ENCODE results near the gene B4GALT5.

The B4GALT5 gene

DNA sequence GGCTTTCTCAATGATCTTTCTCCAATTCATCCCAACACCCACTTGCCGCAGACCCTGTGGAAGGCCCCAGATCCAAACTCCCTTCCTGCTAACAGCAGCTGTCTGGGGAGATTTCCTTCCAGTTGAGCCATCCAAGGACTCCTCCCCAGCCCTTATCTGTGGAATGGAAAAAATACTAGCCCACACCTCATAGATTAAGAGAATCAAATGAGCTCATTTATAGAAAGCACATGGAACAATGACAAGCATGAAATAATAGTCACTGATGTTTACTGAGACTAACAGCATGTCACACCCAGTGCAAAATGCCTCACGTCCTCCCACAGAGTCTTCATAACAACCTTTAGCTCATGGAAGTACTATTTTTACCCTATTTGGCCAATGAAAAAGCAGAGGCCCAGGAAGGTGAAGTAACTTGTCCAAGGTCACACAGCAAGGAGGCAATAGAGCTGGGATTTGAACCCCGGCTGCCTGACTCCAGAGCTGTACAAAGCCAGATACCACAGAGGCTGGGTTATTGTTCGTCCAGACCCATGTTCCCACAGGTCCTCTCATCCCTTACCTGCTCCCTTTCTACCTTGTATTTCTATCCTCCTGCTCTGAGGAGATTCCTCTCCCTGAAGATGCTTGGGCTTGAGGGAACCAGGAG, 122.3 kb downstream of the B4GALT5 start:
- ATAC-seq (replicated peaks; ENCODE audit: extremely low read depth, poor library complexity, severe bottlenecking) = no peak
- H3K4me3 Mint-ChIP-seq = no peak overlapping the region
- peaks cover 3% of the 10 kb centered on the region for H3K36me3 Mint-ChIP-seq (ENCODE audit: insufficient read depth)
- H3K27me3 Mint-ChIP-seq = no peaks in the 10 kb centered on the region
- DNase-seq (ENCODE audit: low spot score in 2 of 2) = no peak
- H3K27ac Mint-ChIP-seq (ENCODE audit: low read depth) = peak overlapping the region; percentile 75
- peaks cover 45% of the 10 kb centered on the region for H3K4me1 Mint-ChIP-seq
- H3K9me3 Mint-ChIP-seq = no peaks in the 10 kb centered on the region

DNA sequence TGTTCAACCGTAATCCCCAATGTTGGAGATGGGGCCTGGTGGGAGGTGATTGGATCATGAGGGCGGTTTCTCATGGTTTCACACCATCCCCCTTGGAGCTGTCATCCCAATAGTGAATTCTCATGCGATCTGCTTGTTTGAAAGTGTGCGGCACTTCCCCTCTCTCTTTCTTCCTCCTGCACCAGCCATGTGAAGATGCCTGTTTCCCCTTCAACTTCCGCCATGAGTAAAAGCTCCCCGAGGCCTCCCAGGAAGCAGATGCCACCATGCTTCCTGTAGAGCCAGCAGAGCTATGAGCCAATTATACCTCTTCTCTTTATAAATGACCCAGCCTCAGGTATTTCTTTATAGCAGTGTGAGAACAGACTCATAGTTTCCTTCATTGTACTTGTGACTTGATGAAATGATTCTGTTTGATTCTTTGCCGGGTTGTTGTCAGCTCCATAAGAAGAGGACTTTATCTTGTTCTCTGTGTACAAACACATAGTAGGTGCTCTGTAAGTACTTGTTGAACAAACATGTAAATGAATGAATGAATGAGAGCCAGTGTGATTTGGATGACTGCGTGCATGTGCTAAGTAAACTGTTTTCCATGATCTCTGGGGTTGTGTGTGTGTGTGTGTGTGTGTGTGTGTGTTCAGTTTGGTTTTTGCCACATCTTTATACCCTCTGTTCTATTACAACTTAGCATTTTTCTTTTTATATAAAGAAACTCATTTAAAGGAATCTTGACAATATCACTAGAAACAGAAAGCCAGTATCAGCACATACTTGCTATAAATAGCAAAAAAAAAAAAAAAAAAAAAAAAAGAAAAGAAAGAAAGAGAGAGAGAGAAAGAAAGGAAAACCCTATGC, 123.3 kb downstream of the B4GALT5 start:
- no peak for DNase-seq (ENCODE audit: low spot score in 2 of 2)
- peaks cover 3% of the 10 kb centered on the region for H3K36me3 Mint-ChIP-seq (ENCODE audit: insufficient read depth)
- peak overlapping the region; percentile 29 for H3K27ac Mint-ChIP-seq (ENCODE audit: low read depth)
- H3K4me1 Mint-ChIP-seq = peaks cover 37% of the 10 kb centered on the region
- no peaks in the 10 kb centered on the region for H3K9me3 Mint-ChIP-seq
- ATAC-seq (replicated peaks; ENCODE audit: extremely low read depth, poor library complexity, severe bottlenecking) = no peak
- peaks cover 6% of the 10 kb centered on the region for H3K27me3 Mint-ChIP-seq
- no peak overlapping the region for H3K4me3 Mint-ChIP-seq

DNA sequence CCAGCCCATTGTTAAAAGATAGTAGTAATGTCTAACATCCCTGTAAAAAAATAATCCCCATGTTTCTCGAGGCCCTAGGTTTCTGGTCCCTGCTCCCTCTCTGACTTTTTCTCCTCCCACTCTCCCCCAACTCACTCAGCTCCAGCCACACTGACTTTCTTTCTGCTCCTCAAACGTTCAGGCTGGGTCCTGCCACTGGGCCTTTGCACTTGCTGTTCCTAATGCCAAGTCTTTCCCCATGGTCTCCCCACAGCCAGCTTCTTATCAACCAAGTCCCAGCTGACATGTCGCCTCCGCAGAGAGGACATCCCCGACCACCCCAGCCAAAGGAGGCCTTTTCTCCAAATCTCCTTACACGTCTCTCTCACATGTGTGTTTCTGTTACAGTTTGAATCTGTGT, 123.9 kb downstream of the B4GALT5 start:
- peaks cover 12% of the 10 kb centered on the region for H3K27me3 Mint-ChIP-seq
- ATAC-seq (replicated peaks; ENCODE audit: extremely low read depth, poor library complexity, severe bottlenecking) (no peak), DNase-seq (ENCODE audit: low spot score in 2 of 2) (no peak)
- H3K4me1 Mint-ChIP-seq = peaks cover 34% of the 10 kb centered on the region
- H3K36me3 Mint-ChIP-seq (ENCODE audit: insufficient read depth) = peaks cover 3% of the 10 kb centered on the region
- H3K27ac Mint-ChIP-seq (ENCODE audit: low read depth) = peak overlapping the region; percentile 29
- no peaks in the 10 kb centered on the region for H3K9me3 Mint-ChIP-seq
- no peak overlapping the region for H3K4me3 Mint-ChIP-seq

GRCh38 chr20:49587111-49587570, 126.5 kb downstream of the B4GALT5 start:
- Mint-ChIP-seq H3K4me3 (no peak overlapping the region), H3K4me1 (peaks cover 15% of the 10 kb centered on the region)
- DNase-seq (ENCODE audit: low spot score in 2 of 2) = no peak

GRCh38 chr20:49585585-49586245, 128.0 kb downstream of the B4GALT5 start:
- H3K27ac Mint-ChIP-seq (ENCODE audit: low read depth) = no peak overlapping the region

More at GRCh38 chr20:49587111-49587570, 126.5 kb downstream of the B4GALT5 start:
- no peak overlapping the region for H3K27ac Mint-ChIP-seq (ENCODE audit: low read depth)
- no peak for ATAC-seq (replicated peaks; ENCODE audit: extremely low read depth, poor library complexity, severe bottlenecking)
- H3K9me3 Mint-ChIP-seq = peaks cover 5% of the 10 kb centered on the region
- H3K36me3 Mint-ChIP-seq (ENCODE audit: insufficient read depth) = no peaks in the 10 kb centered on the region
- H3K27me3 Mint-ChIP-seq = peaks cover 19% of the 10 kb centered on the region

DNA sequence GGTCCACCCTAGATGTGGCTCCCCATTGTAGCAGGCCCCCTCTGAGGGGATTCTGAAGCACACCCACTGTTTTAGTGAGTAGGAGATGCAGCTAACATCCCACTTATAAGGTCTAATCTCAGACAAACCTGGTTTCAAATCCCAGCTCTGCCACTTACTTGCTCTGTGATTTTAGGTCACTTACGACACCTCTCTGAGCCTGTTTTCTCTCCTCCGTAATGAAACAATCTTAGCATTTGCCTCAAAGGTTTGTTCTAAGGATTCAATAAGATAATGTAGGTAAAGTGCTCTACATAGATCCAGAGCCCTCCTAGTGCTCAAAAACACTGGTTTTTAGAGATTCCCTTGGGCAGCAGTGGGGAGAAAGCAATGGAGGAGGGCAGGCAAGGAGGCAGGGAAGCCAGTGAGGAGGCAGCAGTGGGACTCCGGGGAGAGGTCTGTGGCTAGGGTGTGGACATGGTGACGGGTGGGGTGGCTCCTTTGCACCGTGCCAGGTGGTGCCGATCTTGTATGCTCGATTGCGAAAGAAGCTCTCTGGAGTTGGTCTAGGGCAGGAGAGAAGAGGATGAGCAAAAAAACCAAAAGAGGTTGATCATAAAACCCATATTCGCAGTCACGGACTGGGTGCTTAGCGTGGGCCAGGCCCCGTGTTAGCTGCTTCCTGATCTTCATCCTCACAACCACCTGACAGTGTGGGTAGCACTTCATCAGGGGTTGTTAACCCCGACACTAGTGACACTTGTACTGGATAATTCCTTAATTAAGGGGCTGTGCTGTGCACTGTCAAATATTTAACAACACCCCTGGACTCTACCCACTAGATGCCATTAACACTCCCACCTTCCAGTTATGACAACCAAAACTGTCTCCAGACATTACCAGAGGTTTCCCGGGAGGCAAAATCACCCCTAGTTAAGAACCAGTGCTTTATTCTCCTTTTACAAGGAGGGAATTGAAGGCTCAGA, 129.0 kb downstream of the B4GALT5 start:
- Mint-ChIP-seq H3K36me3 (ENCODE audit: insufficient read depth) (no peaks in the 10 kb centered on the region), H3K27me3 (peaks cover 19% of the 10 kb centered on the region), H3K4me3 (no peak overlapping the region), H3K9me3 (peaks cover 5% of the 10 kb centered on the region), H3K27ac (ENCODE audit: low read depth) (no peak overlapping the region), H3K4me1 (peaks cover 7% of the 10 kb centered on the region)
- no peak for DNase-seq (ENCODE audit: low spot score in 2 of 2)
- ATAC-seq (replicated peaks; ENCODE audit: extremely low read depth, poor library complexity, severe bottlenecking) = no peak

More at GRCh38 chr20:49585585-49586245, 128.0 kb downstream of the B4GALT5 start:
- Mint-ChIP-seq H3K4me1 (peaks cover 13% of the 10 kb centered on the region), H3K4me3 (no peak overlapping the region), H3K9me3 (peaks cover 5% of the 10 kb centered on the region), H3K27me3 (peaks cover 19% of the 10 kb centered on the region), H3K36me3 (ENCODE audit: insufficient read depth) (no peaks in the 10 kb centered on the region)
- DNase-seq (ENCODE audit: low spot score in 2 of 2) (no peak), ATAC-seq (replicated peaks; ENCODE audit: extremely low read depth, poor library complexity, severe bottlenecking) (no peak)

GRCh38 chr20:49583669-49584417, 129.8 kb downstream of the B4GALT5 start:
- H3K27ac Mint-ChIP-seq (ENCODE audit: low read depth) = no peak overlapping the region
- peaks cover 5% of the 10 kb centered on the region for H3K9me3 Mint-ChIP-seq
- H3K4me1 Mint-ChIP-seq = peaks cover 7% of the 10 kb centered on the region
- H3K36me3 Mint-ChIP-seq (ENCODE audit: insufficient read depth) = no peaks in the 10 kb centered on the region
- ATAC-seq (replicated peaks; ENCODE audit: extremely low read depth, poor library complexity, severe bottlenecking) = no peak
- peaks cover 19% of the 10 kb centered on the region for H3K27me3 Mint-ChIP-seq
- no peak for DNase-seq (ENCODE audit: low spot score in 2 of 2)
- H3K4me3 Mint-ChIP-seq = no peak overlapping the region

- peaks cover 5% of the 10 kb centered on the region for H3K9me3 Mint-ChIP-seq
- no peak overlapping the region for H3K27ac Mint-ChIP-seq (ENCODE audit: low read depth)
- H3K27me3 Mint-ChIP-seq = peaks cover 19% of the 10 kb centered on the region
- H3K4me1 Mint-ChIP-seq = peaks cover 7% of the 10 kb centered on the region
- ATAC-seq (replicated peaks; ENCODE audit: extremely low read depth, poor library complexity, severe bottlenecking) (no peak), DNase-seq (ENCODE audit: low spot score in 2 of 2) (no peak)
- no peak overlapping the region for H3K4me3 Mint-ChIP-seq
- no peaks in the 10 kb centered on the region for H3K36me3 Mint-ChIP-seq (ENCODE audit: insufficient read depth)
Measured at GRCh38 chr20:49583343-49583668, 130.4 kb downstream of the B4GALT5 start.
